A673 (cell line): ENCODE results near the gene SLC26A3.

Experiments used
- EZH2 ChIP-seq: fragments of 200-600 bp; sonication (generic); IDR thresholded peaks from 2 replicates; pipeline ENCODE4 v1.6.1; 2017; ENCODE audit warnings: borderline replicate concordance, low read depth, mild to moderate bottlenecking, mixed read lengths, antibody characterized with exemption, low read length; ENCODE audit not compliant: poor library complexity, severe bottlenecking
- TF ChIP-seq, protein P1 (sequence below): fragments of 300-800, 200-600 bp; sonication (generic); conservative IDR thresholded peaks from 2 replicates; pipeline ENCODE4 v1.5.1; 2017; ENCODE audit warnings: low read depth, mild to moderate bottlenecking, antibody characterized with exemption, low read length, moderate library complexity, mixed read lengths

DNA sequence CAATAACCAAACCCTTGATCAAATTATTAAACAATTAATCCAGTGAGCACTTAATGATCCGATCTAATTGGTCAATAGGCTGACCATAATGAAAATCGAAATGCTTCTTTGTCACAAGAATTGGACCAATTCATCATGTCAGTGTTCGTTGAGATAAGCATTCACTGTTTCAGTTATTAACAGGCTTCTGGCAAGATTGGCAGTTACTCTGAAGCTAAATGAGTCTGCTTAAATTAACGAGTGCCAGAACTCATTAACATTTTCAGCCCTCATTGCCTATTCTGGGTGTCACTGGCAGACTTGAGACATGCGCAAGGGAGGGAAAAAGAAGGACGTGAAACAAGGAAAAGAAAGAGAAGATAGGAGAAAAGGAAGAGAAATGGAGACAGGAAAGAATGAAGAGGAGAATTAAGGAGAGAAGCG is 30.7 kb upstream of the SLC26A3 start:
- TF ChIP-seq, protein P1, sequence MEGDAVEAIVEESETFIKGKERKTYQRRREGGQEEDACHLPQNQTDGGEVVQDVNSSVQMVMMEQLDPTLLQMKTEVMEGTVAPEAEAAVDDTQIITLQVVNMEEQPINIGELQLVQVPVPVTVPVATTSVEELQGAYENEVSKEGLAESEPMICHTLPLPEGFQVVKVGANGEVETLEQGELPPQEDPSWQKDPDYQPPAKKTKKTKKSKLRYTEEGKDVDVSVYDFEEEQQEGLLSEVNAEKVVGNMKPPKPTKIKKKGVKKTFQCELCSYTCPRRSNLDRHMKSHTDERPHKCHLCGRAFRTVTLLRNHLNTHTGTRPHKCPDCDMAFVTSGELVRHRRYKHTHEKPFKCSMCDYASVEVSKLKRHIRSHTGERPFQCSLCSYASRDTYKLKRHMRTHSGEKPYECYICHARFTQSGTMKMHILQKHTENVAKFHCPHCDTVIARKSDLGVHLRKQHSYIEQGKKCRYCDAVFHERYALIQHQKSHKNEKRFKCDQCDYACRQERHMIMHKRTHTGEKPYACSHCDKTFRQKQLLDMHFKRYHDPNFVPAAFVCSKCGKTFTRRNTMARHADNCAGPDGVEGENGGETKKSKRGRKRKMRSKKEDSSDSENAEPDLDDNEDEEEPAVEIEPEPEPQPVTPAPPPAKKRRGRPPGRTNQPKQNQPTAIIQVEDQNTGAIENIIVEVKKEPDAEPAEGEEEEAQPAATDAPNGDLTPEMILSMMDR, result no peak
- TF ChIP-seq EZH2, result no peak
